GM19238 (cell line): ENCODE data around the gene FAM20C.
"Not testable (repeated sequence)": the region's sequence is repeated elsewhere in the genome, so short reads cannot be mapped to it uniquely, and the experiment has no call there.

Source experiments
- DNase-seq: peaks from one replicate; pipeline ENCODE4 v3.0.0; 2011; ENCODE audit warnings: low spot score; ENCODE audit not compliant: insufficient read length

Gene FAM20C

GRCh38 chr7:191105-191980, 1.0 kb upstream of the FAM20C start:
- DNase-seq: no peak

GRCh38 chr7:192701-193480, 520 bp downstream of the FAM20C start:
- DNase-seq: no peak

GRCh38 chr7:193481-194251, 1.3 kb downstream of the FAM20C start:
- DNase-seq: no peak

GRCh38 chr7:194252-195009, 2.1 kb downstream of the FAM20C start:
- DNase-seq: no peak

- DNase-seq: no peak
Measured at GRCh38 chr7:195010-195829, 2.8 kb downstream of the FAM20C start.

- no peak for DNase-seq
Measured at GRCh38 chr7:195830-196128, 3.4 kb downstream of the FAM20C start.

- DNase-seq: no peak
Measured at GRCh38 chr7:196283-196682, 3.9 kb downstream of the FAM20C start.

- no peak for DNase-seq
Measured at GRCh38 chr7:196778-197321, 4.5 kb downstream of the FAM20C start.

- no peak for DNase-seq
Measured at GRCh38 chr7:197413-198335, 5.3 kb downstream of the FAM20C start.

GRCh38 chr7:199483-200249, 7.3 kb downstream of the FAM20C start:
- DNase-seq: no peak

- DNase-seq: no peak
Measured at GRCh38 chr7:200290-200689, 7.9 kb downstream of the FAM20C start.

- no peak for DNase-seq
Measured at GRCh38 chr7:200704-201103, 8.3 kb downstream of the FAM20C start.

- DNase-seq: no peak
Measured at GRCh38 chr7:204326-204725, 12.0 kb downstream of the FAM20C start.

GRCh38 chr7:205115-206010, 13.0 kb downstream of the FAM20C start:
- DNase-seq: no peak

GRCh38 chr7:206351-206750, 14.0 kb downstream of the FAM20C start:
- not testable (repeated sequence) for DNase-seq

GRCh38 chr7:207418-208129, 15.2 kb downstream of the FAM20C start:
- DNase-seq: no peak
